Hepatocyte (in vitro differentiated cells): ENCODE measurements around the gene CHST3.

ENCODE experiments used
- EZH2 ChIP-seq: fragments of 200-600 bp; sonication (generic); IDR thresholded peaks from 2 replicates; pipeline ENCODE4 v1.6.1; 2016; ENCODE audit warnings: antibody characterized with exemption, mild to moderate bottlenecking, borderline replicate concordance
- EZH2phosphoT487 ChIP-seq: fragments of 200-600 bp; sonication (generic); IDR thresholded peaks from one replicate; pipeline ENCODE4 v1.6.1; 2018; ENCODE audit warnings: antibody characterized with exemption, mild to moderate bottlenecking, low read depth, moderate library complexity; ENCODE audit not compliant: unreplicated experiment, severe bottlenecking
- TF ChIP-seq, protein P1 (sequence below): fragments of 200-600 bp; sonication (generic); IDR thresholded peaks from 2 replicates; pipeline ENCODE4 v1.5.1; 2016; ENCODE audit warnings: antibody characterized with exemption, mild to moderate bottlenecking; ENCODE audit not compliant: poor library complexity

GRCh38 chr10:72053690-72054089, 89.5 kb downstream of the CHST3 start:
- TF ChIP-seq, protein P1, sequence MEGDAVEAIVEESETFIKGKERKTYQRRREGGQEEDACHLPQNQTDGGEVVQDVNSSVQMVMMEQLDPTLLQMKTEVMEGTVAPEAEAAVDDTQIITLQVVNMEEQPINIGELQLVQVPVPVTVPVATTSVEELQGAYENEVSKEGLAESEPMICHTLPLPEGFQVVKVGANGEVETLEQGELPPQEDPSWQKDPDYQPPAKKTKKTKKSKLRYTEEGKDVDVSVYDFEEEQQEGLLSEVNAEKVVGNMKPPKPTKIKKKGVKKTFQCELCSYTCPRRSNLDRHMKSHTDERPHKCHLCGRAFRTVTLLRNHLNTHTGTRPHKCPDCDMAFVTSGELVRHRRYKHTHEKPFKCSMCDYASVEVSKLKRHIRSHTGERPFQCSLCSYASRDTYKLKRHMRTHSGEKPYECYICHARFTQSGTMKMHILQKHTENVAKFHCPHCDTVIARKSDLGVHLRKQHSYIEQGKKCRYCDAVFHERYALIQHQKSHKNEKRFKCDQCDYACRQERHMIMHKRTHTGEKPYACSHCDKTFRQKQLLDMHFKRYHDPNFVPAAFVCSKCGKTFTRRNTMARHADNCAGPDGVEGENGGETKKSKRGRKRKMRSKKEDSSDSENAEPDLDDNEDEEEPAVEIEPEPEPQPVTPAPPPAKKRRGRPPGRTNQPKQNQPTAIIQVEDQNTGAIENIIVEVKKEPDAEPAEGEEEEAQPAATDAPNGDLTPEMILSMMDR = no peak
- TF ChIP-seq EZH2phosphoT487 (no peak), EZH2 (no peak)
